Nephron progenitor cell (in vitro differentiated cells): ENCODE measurements around the gene DNPEP.

Experiments
- DNase-seq: peaks from one replicate; pipeline ENCODE4 v3.0.0; 2021
- H3K27ac Mint-ChIP-seq: 2 replicates; pipeline ENCODE4 v1.8.0; 2021; ENCODE audit warnings: mild to moderate bottlenecking, moderate library complexity, mixed read lengths
- H3K27me3 Mint-ChIP-seq: 2 replicates; pipeline ENCODE4 v1.8.0; 2021; ENCODE audit warnings: mild to moderate bottlenecking, low read depth, mixed read lengths; ENCODE audit not compliant: poor library complexity
- H3K36me3 Mint-ChIP-seq: 2 replicates; pipeline ENCODE4 v1.8.0; 2021; ENCODE audit warnings: low read depth, mixed read lengths
- H3K4me1 Mint-ChIP-seq: 2 replicates; pipeline ENCODE4 v1.8.0; 2021; ENCODE audit warnings: mixed read lengths
- H3K4me3 Mint-ChIP-seq: 2 replicates; pipeline ENCODE4 v1.8.0; 2021; ENCODE audit warnings: mild to moderate bottlenecking, moderate library complexity, mixed read lengths
- H3K9me3 Mint-ChIP-seq: 2 replicates; pipeline ENCODE4 v1.8.0; 2021; ENCODE audit warnings: mild to moderate bottlenecking, moderate library complexity, mixed read lengths
- TF ChIP-seq, protein P1 (sequence below): fragments of 200-600 bp; sonication (generic); IDR thresholded peaks from 2 replicates; pipeline ENCODE4 v1.5.0; 2021; ENCODE audit warnings: antibody characterized with exemption

DNPEP gene

DNA sequence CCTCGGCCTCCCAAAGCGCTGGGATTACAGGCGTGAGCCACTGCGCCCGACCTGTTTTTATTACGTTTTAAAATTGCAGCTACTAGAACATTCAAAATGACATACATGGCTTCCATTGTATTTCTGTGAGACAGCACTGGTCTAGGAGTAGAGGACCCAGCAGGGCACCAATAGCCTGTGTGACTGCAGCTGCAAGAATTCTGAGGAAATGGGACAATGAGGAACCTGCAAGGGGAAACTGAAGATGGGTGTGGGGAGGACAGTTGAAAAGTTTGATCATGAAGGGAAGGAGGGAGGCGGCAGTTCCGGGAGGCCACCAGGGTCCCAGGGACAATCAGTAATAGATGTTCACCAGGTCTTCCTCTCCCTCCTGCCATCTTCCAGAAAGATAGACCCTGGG lies 13.9 kb upstream of the DNPEP start:
- H3K9me3 Mint-ChIP-seq: no peaks in the 10 kb centered on the region
- H3K4me3 Mint-ChIP-seq: no peak overlapping the region
- peaks cover 83% of the 10 kb centered on the region for H3K4me1 Mint-ChIP-seq

DNA sequence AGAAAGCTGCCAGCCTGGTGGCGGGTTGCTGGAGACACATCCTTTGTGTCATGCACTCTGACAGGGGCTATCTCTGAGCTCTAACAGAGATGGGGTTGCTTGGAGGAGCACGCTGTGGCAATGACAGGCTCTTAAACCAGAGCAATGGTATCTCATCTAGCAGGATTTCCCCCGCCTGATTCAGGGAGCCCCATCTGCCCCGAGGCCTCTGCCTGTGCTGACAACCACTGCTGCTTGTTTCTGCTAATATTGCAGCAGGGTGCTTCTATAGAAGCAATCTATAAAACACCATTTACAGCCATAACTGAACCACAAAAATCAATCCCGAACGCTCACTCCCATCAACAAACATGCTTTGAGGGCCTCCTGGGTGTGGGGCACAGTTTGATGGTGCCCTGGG lies 12.8 kb upstream of the DNPEP start:
- Mint-ChIP-seq H3K4me3 (no peak overlapping the region), H3K27ac (no peak overlapping the region), H3K27me3 (peaks cover 16% of the 10 kb centered on the region), H3K36me3 (no peaks in the 10 kb centered on the region), H3K9me3 (no peaks in the 10 kb centered on the region), H3K4me1 (peaks cover 80% of the 10 kb centered on the region)
- DNase-seq: no peak
- TF ChIP-seq, protein P1, sequence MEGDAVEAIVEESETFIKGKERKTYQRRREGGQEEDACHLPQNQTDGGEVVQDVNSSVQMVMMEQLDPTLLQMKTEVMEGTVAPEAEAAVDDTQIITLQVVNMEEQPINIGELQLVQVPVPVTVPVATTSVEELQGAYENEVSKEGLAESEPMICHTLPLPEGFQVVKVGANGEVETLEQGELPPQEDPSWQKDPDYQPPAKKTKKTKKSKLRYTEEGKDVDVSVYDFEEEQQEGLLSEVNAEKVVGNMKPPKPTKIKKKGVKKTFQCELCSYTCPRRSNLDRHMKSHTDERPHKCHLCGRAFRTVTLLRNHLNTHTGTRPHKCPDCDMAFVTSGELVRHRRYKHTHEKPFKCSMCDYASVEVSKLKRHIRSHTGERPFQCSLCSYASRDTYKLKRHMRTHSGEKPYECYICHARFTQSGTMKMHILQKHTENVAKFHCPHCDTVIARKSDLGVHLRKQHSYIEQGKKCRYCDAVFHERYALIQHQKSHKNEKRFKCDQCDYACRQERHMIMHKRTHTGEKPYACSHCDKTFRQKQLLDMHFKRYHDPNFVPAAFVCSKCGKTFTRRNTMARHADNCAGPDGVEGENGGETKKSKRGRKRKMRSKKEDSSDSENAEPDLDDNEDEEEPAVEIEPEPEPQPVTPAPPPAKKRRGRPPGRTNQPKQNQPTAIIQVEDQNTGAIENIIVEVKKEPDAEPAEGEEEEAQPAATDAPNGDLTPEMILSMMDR: no peak

More for the DNA sequence above, 13.9 kb upstream of the DNPEP start:
- no peak overlapping the region for H3K27ac Mint-ChIP-seq
- H3K36me3 Mint-ChIP-seq: no peaks in the 10 kb centered on the region
- TF ChIP-seq, protein P1: no peak
- H3K27me3 Mint-ChIP-seq: peaks cover 10% of the 10 kb centered on the region
- DNase-seq: no peak

DNA sequence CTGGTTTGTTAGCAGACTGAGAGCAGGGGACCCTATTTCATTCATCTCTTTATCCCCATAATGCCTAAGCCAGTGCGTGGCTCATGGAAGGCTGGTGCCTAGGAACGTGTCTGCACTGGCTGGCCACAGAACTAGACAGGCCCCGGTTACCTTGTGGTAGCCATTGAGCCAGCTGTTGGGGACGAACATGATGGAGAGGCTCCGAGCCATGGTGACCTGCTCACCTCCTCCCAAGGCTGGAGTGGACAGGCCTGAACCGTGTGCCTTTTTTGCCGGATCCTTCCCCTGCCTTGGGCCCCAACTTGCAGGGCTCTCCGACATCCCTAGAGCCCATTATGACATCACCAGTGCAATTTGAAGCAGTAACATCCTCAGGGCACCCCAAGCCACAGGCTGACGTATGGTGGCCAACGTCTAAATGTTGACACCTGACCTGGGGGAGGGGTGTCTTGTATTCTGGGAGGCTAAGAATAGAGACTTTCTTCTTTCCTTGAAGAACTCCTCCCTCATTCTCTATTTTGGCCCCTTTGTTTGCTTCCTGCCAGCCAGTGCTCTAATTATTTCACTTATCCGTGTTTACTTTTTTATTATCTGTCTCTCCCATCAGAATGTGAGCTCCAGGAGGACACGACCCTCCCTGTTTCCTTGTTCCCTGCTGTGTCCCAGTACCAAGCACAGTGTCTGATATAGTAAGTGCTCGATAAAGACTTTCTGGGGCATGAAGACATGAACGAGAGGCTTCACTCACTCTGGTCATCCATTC lies 12.2 kb upstream of the DNPEP start:
- no peak overlapping the region for H3K27ac Mint-ChIP-seq

DNA sequence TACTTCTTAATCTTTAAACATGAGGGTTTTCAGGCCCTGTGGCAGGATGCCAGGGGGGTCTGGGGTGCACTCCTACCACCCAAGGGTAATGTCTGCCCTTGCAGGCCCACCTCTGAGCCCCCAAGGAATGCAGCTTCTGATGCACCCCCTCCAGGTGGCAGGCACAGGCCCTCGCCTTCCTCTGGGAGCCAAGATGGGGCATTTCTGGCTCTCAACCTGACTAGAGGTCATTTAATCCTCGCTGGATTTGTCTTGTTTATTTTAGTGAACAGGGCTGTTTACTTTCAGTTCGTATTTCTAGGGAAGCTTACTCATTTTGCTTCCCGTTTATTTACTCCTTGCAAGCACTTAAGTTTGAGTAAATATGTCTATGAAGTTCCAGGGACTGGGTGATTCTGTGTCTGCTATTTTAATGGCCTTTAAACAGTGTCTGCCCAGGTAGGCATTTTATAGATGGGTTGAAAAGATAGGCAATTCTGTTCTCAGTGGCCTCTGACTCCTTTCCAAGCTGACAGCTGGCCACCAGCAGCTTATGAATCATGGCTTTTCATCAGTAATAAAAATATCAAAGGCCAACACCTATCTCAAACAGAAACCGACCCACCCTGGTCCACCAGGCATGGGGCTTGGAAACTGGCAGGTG lies 11.1 kb upstream of the DNPEP start:
- TF ChIP-seq, protein P1: no peak
- Mint-ChIP-seq H3K4me3 (no peak overlapping the region), H3K27me3 (peaks cover 23% of the 10 kb centered on the region), H3K4me1 (peaks cover 64% of the 10 kb centered on the region), H3K36me3 (no peaks in the 10 kb centered on the region), H3K27ac (no peak overlapping the region), H3K9me3 (peaks cover 4% of the 10 kb centered on the region)
- DNase-seq: no peak

More for the DNA sequence above, 12.2 kb upstream of the DNPEP start:
- TF ChIP-seq, protein P1: no peak
- DNase-seq: no peak
- Mint-ChIP-seq H3K9me3 (no peaks in the 10 kb centered on the region), H3K36me3 (no peaks in the 10 kb centered on the region), H3K27me3 (peaks cover 16% of the 10 kb centered on the region), H3K4me3 (no peak overlapping the region), H3K4me1 (peaks cover 75% of the 10 kb centered on the region)

DNA sequence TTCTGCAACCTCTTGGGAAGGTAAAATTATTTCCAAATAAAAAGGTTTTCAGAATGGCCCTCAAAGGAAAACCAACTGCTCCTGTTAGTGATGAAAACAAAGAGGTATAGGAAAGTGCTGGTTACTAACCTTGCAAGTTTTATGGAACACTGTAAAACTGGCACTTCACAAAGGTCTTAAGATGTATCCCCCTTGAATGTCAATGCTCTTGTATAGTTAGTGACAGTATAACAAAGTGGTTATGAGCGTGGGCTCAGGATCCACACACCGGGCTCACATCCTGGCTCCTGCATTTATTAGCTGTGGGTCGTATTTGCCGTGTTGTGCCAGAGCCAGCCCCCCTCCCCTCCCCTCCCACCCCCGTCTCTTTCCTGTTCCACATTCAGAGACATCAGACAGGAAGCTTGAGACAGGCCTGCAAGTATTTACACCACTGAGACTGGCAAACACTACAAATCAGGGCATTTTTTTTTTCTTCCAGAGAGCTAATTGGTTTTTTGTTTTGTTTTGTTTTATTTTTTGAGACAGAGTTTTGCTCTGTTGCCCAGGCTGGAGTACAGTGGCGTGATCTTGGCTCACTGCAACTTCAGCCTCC lies 9.2 kb upstream of the DNPEP start:
- no peak overlapping the region for H3K4me3 Mint-ChIP-seq
- TF ChIP-seq, protein P1: no peak
- no peak for DNase-seq
- H3K36me3 Mint-ChIP-seq: no peaks in the 10 kb centered on the region
- peaks cover 13% of the 10 kb centered on the region for H3K9me3 Mint-ChIP-seq
- no peak overlapping the region for H3K27ac Mint-ChIP-seq
- peaks cover 46% of the 10 kb centered on the region for H3K4me1 Mint-ChIP-seq
- peaks cover 32% of the 10 kb centered on the region for H3K27me3 Mint-ChIP-seq
